ENCODE results near the gene CHST4.

Gene CHST4

GRCh38 chr16:71526111-71526631 is at the start of gene CHST4:
Gene CHST4, plus strand, starts transcription at chr16:71526426. Its CDS starts 10,252 bp downstream, at chr16:71536678.
- H3K27ac ChIP-seq = no peak within 1 kb of the TSS
- TF ChIP-seq CTCF (IDR thresholded peaks at IDR 0.05) = no peak

GRCh38 chr16:71476457-71477124 is 49.6 kb upstream of the CHST4 start:
- no peaks in the 10 kb centered on the region for H3K9me3 ChIP-seq
- no peak overlapping the region for H3K27ac ChIP-seq
- no peak for TF ChIP-seq CTCF (IDR thresholded peaks at IDR 0.05)
- H3K4me3 ChIP-seq (ENCODE audit: low read depth in 1 of 2, low read length in 1 of 2) = no peak overlapping the region
- no peaks in the 10 kb centered on the region for H3K27me3 ChIP-seq
- no peaks in the 10 kb centered on the region for H3K36me3 ChIP-seq
- H3K4me1 ChIP-seq (ENCODE audit: control insufficient read depth in 1 of 2, insufficient read depth in 1 of 2, low read depth in 1 of 2, low read length in 1 of 2) = no peaks in the 10 kb centered on the region

More at GRCh38 chr16:71526111-71526631, at the start of gene CHST4:
- H3K9me3 ChIP-seq = no peaks in the 10 kb centered on the region
- H3K4me3 ChIP-seq (ENCODE audit: low read depth in 1 of 2, low read length in 1 of 2) = no peak within 1 kb of the TSS
- H3K4me1 ChIP-seq (ENCODE audit: control insufficient read depth in 1 of 2, insufficient read depth in 1 of 2, low read depth in 1 of 2, low read length in 1 of 2) = no peaks in the 10 kb centered on the region
- no peaks in the 10 kb centered on the region for H3K36me3 ChIP-seq
- peaks cover 38% of the 10 kb centered on the region for H3K27me3 ChIP-seq

- Histone ChIP-seq H3K4me1 (ENCODE audit: control insufficient read depth in 1 of 2, insufficient read depth in 1 of 2, low read depth in 1 of 2, low read length in 1 of 2) (no peaks in the 10 kb centered on the region), H3K36me3 (no peaks in the 10 kb centered on the region), H3K27me3 (no peaks in the 10 kb centered on the region), H3K4me3 (ENCODE audit: low read depth in 1 of 2, low read length in 1 of 2) (no peak overlapping the region), H3K9me3 (no peaks in the 10 kb centered on the region), H3K27ac (no peak overlapping the region)
- no peak for TF ChIP-seq CTCF (IDR thresholded peaks at IDR 0.05)
These were observed 46.8 kb upstream of the CHST4 start for GRCh38 chr16:71479420-71479819.

GRCh38 chr16:71480956-71481355 is 45.3 kb upstream of the CHST4 start:
- TF ChIP-seq CTCF (IDR thresholded peaks at IDR 0.05) = no peak
- Histone ChIP-seq H3K36me3 (no peaks in the 10 kb centered on the region), H3K4me1 (ENCODE audit: control insufficient read depth in 1 of 2, insufficient read depth in 1 of 2, low read depth in 1 of 2, low read length in 1 of 2) (no peaks in the 10 kb centered on the region), H3K27me3 (peaks cover 10% of the 10 kb centered on the region), H3K9me3 (no peaks in the 10 kb centered on the region), H3K27ac (no peak overlapping the region), H3K4me3 (ENCODE audit: low read depth in 1 of 2, low read length in 1 of 2) (no peak overlapping the region)

GRCh38 chr16:71482569-71482968 is 43.7 kb upstream of the CHST4 start:
- TF ChIP-seq CTCF (IDR thresholded peaks at IDR 0.05) = no peak
- H3K27ac ChIP-seq = no peak overlapping the region

More at GRCh38 chr16:71482569-71482968, 43.7 kb upstream of the CHST4 start:
- Histone ChIP-seq H3K4me1 (ENCODE audit: control insufficient read depth in 1 of 2, insufficient read depth in 1 of 2, low read depth in 1 of 2, low read length in 1 of 2) (no peaks in the 10 kb centered on the region), H3K27me3 (peaks cover 23% of the 10 kb centered on the region), H3K9me3 (no peaks in the 10 kb centered on the region), H3K36me3 (no peaks in the 10 kb centered on the region), H3K4me3 (ENCODE audit: low read depth in 1 of 2, low read length in 1 of 2) (no peak overlapping the region)

All from neutrophil (primary cell).